ENCODE data around the gene PIH1D1.

- no peak for TF ChIP-seq CTCF (IDR thresholded peaks at IDR 0.05)
- TF ChIP-seq POLR2A (IDR thresholded peaks at IDR 0.05) = no peak
Measured at GRCh38 chr19:49441960-49442350, 9.7 kb downstream of the PIH1D1 start.
